HG02885 (cell line): ENCODE data around the gene FAM83C.
"Not testable (repeated sequence)": the region's sequence is repeated elsewhere in the genome, so short reads cannot be mapped to it uniquely, and the experiment has no call there.

Experiments
- ATAC-seq: cut with Tn5 transposase; IDR thresholded peaks from one replicate; pipeline ENCODE4 v1.9.1; 2021; ENCODE audit warnings: mild to moderate bottlenecking; ENCODE audit not compliant: unreplicated experiment, poor library complexity

FAM83C gene

DNA sequence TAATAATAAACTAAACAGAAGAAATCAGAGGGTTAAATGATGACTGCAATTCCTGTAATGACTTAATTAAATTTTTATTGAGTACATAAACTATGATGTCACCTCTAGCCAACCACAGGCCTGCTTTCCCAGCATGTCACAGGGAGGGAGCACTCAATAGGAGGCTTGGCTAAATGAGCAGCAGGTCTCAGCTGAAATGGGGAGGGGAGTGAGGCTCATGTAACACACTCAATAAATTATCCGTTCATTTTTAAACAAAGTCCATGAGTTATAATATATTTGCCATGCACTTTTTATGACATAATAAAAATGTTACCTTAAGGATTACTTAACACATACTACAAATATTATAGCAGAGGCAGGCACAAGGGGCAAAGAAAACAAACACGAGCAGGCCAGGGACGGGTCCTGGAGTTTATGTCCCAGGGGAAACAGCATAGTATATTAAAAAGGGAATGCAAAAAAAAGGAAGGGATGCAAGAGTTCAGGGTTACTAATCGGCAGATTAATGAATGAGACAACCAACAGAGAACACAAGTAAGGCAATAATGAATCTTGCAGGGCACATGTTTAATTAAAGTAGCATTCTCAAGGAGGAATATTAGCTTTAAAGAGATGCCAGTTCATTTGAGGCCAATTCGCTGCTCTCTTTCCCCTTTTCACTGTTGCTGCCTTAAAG, 27.1 kb upstream of the FAM83C start:
- no peak for ATAC-seq

DNA sequence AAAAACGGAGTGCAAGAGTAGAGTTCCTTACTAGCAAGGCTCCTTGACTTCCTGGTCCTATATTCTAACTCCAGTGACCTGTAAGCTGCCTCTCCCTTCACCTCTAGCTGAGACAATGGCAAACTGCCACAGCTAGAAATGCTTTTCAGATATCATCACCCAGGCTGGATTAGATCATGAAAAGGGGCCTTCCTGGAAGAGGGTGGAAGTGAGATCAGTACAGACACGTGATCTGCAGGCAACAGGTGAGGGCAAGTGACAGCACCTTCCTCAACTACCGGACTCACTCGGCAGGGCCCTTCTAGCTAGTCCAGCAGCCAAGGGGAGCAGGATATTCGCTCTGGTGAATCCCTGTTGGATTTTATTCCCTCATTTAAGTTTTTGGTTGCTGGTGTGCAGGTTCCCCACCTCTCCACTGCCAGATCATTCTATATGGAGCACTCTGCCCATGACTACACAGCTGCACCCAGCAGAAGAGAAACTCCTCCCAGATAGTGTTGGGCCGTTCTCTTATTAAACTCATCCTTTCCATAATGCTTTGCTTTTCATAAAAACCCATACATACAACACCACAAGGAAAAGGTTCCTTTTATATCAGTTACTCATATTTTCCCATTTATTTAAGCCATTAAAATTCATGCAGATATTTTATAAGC, 26.4 kb upstream of the FAM83C start:
- ATAC-seq, result no peak

DNA sequence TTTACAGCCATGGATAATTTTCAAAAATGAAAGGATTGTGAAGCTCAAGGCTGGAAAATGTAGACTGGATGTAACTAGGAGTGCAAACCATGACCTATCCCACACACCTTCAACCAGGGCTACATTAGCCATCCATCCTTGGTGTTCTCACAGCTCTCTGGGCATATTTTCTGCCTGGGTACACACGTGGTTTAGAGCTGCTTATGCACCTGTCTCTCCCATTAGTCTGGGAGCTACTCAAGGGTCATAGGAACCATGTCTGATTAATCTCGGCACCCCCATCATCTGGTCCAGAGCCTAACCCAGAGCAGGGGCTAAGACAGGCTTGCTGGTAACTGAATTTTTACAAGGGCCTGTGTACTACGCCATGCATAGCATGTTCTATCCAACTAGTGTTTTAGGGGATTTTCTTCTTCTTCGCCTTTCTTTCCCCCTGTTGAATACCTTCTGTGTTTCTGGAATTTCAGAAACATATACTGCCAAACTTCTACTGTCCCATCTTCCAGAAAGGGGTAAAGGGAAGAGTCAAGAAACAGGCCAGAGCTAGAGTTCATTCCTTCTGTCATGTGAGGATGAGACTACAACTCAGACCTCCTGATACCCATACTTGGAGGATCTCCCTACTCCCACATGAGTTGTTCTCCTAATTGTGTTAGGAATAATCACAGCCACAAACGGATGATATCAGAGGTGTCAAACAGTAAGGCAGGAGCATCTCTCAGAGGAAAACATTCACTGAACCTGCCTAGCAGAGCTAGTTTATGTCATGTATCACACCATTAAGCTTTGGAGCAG, 25.4 kb upstream of the FAM83C start:
- ATAC-seq, result no peak

DNA sequence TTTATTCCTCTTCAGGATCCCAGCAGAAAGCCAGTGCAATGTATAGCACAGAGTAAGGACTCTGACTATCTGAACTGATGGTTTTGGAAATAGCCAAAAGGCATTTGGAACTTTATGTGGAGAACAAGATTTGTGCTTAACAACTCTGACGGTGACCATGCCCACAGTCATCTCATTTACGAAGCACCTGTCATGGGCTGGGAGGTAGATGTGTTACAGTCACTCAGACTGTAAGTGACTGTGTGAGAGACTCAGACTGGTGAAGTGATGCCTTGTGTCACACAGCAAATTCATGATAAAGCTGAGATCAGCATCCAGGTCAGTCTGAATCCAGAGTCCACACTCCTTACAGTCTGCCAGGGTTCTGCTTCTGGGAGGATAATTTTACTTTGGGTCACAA, 23.9 kb upstream of the FAM83C start:
- ATAC-seq, result no peak

DNA sequence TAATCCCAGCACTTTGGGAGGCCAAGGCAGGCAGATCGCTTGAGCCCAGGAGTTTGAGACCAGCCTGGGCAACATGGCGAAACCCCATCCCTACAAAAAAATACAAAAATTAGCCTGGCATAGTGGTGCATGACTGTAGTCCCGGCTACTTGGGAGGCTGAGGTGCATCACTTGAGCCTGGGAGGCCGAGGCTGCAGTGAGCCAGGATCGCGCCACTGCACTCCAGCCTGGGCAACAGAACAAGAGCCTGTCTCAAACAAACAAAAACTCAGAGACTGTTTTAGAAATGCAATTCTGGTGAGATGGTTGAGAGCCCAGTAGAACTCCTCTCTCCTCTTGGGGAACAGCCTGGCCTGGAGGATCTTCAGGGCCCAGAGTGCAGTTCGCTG, 23.4 kb upstream of the FAM83C start:
- ATAC-seq, result not testable (repeated sequence)

DNA sequence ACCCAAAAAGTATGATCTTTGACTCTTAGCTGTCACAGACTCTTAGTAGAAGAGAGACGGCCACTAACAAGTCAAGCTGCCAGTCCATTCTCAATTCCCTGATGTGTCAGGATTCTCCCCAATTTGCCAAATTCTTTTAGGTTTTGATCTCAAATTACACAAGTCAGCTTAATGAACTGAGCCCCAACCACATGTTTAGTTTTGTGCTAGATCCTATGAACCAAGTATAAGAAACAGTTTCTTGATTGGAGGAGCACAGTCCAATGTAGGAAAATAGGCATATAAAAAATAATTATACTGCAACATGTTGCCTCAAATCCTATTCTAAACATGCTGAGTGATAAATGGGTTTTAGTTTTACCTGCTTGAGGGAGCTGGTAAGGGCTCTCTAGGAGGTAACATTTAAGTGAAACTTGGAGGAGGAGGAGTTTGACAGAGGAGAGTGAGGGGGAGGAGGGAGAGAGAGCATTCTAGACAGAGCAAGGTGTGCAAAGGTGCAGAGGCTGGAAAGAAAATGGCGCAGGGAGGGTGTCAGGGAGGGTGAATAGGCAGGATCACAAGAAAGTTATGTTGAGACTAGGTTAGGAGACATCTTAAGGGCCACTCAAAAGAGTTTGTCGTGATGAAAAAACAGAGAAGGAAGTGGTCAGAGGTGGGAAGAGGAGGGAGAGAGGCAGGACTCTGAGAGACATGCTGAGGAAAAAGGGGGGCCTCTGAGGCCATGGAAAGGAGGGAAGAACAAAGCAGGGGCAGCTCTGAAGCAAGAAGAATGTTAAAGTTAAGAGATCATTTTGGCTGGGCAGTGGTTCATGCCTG, 22.8 kb upstream of the FAM83C start:
- ATAC-seq, result no peak

DNA sequence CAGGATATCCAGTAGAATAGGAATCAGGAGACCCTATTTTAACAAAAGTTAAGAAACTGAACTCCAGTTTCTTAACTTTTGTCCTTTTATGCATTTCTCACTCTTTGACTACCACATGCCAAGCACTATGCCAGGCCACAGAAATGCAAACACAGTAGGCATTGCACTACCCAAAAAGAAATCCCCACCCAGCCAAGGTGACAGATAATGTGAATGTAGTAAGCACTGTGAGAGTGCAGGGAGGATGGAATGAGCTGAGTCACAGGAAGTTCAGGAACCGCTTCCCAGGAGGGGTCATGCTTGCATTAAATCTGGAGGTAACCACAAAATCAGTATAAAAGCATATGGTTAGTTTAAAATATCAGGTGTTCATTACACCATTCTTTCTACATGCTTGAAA, 20.1 kb upstream of the FAM83C start:
- ATAC-seq, result no peak

DNA sequence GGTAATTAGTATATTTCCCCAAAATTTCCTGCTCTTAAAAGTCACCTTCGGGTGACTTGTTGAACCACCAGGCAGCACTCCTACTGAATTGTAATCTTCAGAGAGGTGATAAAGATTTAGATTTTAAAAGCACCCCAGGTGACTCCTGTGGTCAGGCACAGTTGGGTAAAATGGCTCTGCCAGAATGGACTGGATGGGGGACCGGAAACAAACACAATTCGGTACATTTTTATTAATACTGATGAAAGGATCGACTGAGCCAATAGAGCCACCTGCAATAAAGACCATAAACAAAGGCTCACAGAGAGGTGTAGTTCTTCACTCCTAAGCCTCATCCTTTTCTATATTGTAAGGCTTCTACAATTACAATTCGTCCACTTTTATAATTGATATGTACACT, 19.6 kb upstream of the FAM83C start:
- no peak for ATAC-seq

DNA sequence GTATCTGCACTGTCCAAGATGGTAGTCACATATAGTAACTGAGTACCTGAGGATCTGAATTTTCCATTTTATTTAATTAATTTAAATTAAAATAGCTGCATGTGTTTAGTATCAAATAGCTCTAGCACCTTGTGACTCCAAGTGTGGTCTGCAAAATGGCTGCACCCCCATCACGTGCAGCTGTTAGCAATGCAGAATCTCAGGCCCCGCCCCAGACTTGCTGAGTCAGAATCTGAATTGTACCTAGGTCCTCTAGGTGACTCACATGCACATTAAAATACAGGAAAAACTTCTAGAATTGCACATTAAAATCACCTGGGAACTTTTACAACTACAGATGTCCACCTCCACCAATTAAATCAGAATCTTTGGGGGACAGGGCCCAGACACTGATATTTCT, 19.2 kb upstream of the FAM83C start:
- ATAC-seq, result no peak

DNA sequence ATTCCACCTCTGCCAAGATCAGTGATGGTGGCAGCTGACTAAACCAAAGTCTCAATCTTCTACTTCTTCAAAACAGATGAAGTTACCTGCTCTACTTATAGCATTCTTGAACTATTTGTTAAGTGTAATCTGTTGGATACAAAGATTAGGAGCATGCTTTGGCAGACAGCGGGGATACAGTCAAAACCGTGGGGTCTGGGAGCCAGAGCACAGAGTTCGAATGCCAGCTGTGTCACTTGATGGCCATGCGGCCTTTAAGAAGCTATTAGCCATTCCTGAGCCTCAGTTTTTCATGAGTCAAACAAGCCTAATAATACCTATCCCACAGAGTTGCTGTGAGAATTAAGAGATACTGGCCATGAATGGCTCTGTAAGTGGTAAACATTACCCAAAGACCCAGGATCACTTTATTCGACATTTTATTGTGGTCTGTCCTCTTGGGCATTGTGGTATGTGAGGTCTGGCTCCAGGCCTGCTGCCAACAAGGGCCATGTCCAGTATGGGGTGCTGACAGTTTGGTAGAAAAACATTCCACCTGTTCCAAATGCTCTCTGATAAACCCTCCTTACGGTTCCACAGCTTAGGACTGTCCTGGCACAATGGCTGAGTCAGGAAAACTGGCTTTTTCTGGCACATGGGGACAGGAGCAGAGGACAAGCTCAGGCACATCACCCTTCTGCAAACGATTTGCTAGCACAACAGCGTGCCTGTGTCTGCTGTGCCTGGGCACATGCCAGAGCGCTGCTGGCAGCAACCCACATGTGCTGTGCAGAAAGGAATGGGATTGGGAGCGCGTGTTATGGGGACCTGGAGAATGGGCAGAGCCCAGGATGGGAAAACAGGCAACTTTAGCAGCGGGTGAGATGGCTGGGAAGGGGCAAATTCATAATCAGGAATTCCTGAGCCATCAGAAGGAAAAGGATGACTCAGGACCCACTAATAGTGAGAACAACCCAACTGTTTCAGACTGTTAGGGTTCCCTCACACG, 15.7 kb upstream of the FAM83C start:
- no peak for ATAC-seq

DNA sequence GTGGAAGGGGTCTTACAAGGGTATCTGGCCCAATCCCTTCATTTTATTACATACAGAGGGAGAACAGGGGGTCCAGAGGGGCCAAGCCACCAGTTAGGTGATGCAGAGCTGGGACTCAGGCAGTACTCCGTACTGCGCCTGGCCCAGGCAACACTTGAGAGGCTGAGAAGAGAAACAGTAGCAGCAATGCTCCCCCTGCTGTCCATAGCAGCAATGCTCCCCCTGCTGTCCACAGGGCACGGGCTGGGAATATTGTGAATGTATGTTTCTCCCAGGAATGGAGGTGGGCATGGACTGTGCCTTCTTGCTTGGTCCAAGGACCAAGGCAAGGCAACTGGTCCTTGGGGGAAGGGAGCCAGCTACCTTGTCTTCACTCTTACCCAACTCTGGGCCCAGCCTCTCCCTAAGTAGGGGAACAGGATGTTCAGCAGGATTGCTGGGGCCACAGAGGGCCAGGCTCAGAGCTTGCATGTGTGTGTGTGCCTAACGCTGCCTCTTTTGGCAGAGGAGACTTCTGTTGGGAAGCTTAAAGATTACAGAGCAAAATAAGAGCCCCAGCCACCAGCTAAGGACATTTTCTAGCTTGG, 14.8 kb upstream of the FAM83C start:
- ATAC-seq, result no peak

DNA sequence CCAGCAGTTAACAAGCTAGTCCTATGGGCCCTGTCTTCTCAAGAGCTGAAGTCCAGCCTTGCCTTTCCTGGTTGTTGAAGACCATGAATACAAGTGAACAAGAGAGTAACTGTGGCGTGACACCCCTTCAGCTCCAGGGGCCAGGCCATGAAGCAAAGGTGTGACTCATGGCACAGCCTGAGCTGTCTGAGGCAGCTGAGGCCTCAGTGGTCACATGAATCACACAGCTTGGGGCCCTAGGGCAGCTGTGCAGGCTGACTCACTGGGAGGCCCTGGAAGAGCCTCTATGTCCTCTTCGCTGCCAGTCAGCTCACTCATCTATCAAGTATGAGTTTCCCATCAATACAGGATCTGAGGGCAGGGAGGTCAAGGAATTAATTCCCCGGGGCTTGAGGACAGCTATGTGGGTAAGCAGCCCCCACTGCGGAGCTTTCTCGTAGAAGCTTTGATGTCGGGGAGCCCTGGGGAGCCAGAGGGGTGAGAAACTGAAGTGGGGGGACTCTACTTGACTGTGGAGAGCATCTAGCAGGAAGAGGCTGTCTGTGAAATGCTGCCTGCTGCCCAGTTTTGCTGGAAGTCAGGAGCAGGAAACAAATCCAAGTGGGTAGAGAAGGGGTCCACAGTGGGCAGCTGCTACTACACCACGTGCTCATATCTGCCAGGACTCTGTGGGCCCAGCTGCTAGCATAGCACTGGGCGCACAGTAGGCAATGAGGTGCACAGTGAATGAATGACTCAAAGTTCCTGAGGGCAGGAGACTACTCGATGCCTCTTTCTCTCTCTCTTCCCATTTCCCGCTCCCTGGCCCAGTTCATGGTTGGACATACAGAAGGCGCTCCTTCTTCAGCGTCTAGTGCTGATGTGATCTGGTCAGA, 13.7 kb upstream of the FAM83C start:
- ATAC-seq, result no peak

DNA sequence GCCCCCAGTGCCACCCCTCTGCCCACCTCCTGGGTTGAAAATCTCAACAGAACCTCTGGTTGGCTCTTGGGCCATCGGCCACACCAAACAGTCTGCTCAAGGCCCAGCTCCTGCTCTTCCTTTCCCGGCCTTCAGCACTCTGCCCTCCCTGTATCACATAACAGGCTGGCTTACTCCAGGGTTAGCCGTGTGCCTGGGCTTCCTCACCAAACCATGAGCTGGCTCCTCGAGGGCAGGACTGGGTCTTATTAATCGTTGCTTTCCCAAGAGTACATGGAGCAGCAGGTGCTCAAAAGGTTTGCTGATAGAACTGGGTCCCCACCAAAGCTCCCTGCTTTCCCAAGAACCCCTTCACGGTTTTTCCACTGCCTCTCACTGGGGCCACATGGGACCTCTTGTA, 12.7 kb upstream of the FAM83C start:
- no peak for ATAC-seq

DNA sequence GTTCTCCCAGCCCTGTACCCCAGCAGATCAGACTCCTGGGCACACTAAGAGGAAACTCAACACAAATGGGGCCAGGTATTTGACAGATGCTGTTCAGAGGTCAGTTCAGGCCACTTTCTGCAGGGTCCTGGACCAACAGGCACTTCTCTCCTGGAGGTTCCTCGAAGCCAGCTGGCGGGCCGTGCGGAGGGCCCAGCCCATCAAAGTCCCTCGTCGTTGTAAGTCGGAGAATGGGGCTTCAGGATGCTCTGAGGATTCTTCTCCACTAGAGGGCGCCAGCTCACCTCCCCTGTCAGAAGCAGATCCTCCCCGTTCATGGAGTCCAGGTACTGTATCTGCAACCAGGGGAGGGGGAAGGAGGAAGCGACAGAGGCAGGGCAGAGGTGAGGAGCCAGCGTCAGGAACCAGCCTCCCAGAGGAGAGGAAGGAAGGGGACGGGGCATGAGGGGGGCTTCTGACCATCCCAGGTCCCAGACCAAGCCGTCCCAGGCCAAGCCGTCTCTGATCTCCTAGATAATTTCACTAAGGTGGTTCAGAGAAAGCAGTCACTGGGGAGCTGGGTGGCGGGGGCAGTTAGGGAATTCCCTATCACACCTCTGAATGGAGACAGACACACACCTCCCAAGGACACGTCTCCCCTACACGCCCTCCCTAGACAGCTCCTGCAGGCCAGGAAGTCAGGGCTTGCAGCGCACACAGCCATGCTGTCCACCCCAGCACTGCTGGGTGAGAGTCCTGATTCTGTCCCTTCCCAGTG, 11.7 kb upstream of the FAM83C start:
- ATAC-seq, result peak; percentile 56

DNA sequence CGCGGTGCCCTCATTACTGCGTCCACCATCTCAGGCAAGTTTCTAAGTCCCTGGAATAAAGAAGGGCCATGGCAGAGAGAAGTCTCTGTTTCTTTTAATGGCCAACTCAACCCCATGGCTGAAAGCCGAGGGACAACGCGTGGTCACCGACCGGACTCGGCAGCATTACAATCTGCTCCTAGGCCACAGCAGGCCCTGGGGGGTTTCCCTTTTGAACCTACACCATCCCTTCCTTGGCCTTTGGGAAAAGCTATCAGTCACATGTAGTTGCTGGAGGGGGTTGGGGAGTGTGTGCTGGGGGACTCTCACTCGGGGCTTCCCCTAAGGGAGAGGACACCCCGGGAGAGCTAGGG, 11.1 kb upstream of the FAM83C start:
- no peak for ATAC-seq

DNA sequence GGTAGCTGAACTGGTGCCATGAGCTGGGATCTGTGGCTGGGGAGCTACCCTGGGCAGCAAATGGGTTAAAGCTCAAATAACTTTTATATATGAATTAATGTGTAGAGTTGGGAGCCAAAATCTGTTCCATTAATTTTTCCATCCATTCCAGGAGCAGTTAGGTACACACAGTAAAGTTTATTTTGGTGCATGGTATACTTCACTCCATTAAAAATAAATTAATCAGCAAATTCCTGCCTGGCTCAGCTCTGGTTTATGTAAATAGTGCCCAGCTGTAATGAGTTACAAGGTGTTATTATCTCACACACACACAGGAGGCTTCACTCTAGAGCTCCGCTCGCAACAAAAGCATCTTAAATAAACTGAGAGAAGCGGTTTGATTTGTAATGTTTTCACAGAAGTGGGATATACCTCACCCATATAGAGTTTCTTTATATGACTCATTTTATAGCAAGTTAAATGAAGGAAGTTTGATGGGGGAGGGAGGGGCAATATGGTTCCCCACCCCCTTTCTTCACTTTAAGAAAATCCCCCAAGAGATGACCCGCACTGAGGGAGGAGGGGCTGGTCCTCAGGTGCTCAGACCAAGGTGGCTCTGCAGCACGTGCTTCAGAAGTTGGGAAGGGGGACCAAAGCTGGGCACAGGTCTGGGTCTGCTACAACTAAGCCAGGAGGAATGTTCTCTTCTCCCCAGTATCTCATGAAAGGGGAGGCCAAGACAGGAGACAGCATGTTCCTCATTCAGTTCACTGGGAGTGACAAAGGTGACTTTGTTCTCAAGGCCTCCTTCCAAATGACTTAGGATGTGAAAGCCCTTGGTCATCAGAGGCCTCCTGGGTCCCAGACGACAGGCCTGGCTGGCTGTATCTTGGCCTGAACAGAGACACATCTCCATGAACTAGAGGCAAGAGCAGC, 10.5 kb upstream of the FAM83C start:
- ATAC-seq, result no peak

DNA sequence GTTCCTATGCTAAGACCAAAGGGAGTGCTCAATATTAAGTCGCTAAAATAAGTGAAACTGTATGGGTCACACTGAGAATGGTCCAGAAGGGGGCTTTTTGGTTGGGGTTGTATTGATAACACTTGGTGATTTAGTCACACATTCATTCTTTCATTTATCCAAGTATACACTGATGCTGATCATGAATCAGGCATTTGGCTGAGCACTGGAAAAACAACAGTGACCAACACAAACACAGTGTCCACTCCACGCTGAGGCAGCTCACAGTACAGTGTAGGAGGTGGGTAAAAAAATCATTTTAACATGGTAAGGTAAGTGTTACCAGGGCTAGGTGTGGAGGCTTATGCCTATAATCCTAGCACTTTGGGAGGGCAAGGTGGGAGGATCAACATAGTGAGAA, 9.2 kb upstream of the FAM83C start:
- ATAC-seq, result no peak
